ENCODE data around the gene ZNF547. TPM values are rescaled to one million over a fixed set of nuclear protein-coding genes. Genes with fewer than 3 reads are reported as not detected.

ZNF547 gene
- total and polyA plus RNA-seq, 2 experiments from 2014 or later, result 1.1 to 4.9 TPM

DNA sequence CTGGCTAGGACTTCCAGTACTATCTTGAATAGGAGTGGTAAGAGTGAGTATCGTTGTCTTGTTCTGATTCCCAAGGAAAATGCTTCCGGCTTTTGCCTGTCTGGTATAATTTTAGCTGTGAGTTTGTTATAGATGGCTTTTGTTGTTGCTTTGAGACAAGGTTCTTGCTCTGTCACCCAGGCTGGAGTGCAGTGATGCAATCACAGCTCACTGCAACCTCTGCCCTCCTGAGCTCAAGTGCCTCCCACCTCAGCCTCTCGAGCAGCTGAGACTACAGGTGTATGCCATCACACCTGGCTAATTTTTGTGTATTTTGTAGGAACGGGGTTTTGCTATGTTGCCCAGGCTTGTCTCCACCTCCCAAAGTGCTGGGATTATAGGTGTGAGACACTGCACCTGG is 49.2 kb upstream of the ZNF547 start:
- H3K9me2 ChIP-seq (ENCODE audit: insufficient read depth), result no peaks in the 10 kb centered on the region
- H3K4me2 ChIP-seq, result no peak overlapping the region
- no peaks in the 10 kb centered on the region for H3K36me3 ChIP-seq (ENCODE audit: insufficient read depth)
- TF ChIP-seq ZNF114 (CRISPR knock-in tag; IDR thresholded peaks at IDR 0.05) (no peak), EZH2 (IDR thresholded peaks at IDR 0.05; ENCODE audit: low read depth, unreplicated experiment) (no peak), JUNB (IDR thresholded peaks at IDR 0.05; ENCODE audit: unreplicated experiment) (no peak), POLR2AphosphoS5 (IDR thresholded peaks at IDR 0.05; ENCODE audit: low read depth) (no peak), CREB1 (CRISPR knock-in tag; IDR thresholded peaks at IDR 0.05; ENCODE audit: low read depth) (no peak), STAT1 (IDR thresholded peaks at IDR 0.05; ENCODE audit: unreplicated experiment) (no peak), NANOG (IDR thresholded peaks at IDR 0.05; ENCODE audit: borderline replicate concordance) (no peak), ZNF331 (CRISPR knock-in tag; IDR thresholded peaks at IDR 0.05; ENCODE audit: low read depth) (no peak)
- TF ChIP-seq, protein P1, sequence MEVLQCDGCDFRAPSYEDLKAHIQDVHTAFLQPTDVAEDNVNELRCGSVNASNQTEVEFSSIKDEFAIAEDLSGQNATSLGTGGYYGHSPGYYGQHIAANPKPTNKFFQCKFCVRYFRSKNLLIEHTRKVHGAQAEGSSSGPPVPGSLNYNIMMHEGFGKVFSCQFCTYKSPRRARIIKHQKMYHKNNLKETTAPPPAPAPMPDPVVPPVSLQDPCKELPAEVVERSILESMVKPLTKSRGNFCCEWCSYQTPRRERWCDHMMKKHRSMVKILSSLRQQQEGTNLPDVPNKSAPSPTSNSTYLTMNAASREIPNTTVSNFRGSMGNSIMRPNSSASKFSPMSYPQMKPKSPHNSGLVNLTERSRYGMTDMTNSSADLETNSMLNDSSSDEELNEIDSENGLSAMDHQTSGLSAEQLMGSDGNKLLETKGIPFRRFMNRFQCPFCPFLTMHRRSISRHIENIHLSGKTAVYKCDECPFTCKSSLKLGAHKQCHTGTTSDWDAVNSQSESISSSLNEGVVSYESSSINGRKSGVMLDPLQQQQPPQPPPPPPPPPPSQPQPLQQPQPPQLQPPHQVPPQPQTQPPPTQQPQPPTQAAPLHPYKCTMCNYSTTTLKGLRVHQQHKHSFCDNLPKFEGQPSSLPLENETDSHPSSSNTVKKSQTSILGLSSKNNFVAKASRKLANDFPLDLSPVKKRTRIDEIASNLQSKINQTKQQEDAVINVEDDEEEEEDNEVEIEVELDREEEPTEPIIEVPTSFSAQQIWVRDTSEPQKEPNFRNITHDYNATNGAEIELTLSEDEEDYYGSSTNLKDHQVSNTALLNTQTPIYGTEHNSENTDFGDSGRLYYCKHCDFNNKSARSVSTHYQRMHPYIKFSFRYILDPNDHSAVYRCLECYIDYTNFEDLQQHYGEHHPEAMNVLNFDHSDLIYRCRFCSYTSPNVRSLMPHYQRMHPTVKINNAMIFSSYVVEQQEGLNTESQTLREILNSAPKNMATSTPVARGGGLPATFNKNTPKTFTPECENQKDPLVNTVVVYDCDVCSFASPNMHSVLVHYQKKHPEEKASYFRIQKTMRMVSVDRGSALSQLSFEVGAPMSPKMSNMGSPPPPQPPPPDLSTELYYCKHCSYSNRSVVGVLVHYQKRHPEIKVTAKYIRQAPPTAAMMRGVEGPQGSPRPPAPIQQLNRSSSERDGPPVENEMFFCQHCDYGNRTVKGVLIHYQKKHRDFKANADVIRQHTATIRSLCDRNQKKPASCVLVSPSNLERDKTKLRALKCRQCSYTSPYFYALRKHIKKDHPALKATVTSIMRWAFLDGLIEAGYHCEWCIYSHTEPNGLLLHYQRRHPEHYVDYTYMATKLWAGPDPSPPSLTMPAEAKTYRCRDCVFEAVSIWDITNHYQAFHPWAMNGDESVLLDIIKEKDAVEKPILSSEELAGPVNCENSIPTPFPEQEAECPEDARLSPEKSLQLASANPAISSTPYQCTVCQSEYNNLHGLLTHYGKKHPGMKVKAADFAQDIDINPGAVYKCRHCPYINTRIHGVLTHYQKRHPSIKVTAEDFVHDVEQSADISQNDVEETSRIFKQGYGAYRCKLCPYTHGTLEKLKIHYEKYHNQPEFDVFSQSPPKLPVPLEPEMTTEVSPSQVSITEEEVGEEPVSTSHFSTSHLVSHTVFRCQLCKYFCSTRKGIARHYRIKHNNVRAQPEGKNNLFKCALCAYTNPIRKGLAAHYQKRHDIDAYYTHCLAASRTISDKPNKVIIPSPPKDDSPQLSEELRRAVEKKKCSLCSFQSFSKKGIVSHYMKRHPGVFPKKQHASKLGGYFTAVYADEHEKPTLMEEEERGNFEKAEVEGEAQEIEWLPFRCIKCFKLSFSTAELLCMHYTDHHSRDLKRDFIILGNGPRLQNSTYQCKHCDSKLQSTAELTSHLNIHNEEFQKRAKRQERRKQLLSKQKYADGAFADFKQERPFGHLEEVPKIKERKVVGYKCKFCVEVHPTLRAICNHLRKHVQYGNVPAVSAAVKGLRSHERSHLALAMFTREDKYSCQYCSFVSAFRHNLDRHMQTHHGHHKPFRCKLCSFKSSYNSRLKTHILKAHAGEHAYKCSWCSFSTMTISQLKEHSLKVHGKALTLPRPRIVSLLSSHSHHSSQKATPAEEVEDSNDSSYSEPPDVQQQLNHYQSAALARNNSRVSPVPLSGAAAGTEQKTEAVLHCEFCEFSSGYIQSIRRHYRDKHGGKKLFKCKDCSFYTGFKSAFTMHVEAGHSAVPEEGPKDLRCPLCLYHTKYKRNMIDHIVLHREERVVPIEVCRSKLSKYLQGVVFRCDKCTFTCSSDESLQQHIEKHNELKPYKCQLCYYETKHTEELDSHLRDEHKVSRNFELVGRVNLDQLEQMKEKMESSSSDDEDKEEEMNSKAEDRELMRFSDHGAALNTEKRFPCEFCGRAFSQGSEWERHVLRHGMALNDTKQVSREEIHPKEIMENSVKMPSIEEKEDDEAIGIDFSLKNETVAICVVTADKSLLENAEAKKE (CRISPR knock-in tag; IDR thresholded peaks at IDR 0.05), result no peak
- TF ChIP-seq, protein P2, sequence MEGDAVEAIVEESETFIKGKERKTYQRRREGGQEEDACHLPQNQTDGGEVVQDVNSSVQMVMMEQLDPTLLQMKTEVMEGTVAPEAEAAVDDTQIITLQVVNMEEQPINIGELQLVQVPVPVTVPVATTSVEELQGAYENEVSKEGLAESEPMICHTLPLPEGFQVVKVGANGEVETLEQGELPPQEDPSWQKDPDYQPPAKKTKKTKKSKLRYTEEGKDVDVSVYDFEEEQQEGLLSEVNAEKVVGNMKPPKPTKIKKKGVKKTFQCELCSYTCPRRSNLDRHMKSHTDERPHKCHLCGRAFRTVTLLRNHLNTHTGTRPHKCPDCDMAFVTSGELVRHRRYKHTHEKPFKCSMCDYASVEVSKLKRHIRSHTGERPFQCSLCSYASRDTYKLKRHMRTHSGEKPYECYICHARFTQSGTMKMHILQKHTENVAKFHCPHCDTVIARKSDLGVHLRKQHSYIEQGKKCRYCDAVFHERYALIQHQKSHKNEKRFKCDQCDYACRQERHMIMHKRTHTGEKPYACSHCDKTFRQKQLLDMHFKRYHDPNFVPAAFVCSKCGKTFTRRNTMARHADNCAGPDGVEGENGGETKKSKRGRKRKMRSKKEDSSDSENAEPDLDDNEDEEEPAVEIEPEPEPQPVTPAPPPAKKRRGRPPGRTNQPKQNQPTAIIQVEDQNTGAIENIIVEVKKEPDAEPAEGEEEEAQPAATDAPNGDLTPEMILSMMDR (conservative IDR thresholded peaks at IDR 0.05; ENCODE audit: low read depth in 2 of 2), result no peak
- TF ChIP-seq, protein P3, sequence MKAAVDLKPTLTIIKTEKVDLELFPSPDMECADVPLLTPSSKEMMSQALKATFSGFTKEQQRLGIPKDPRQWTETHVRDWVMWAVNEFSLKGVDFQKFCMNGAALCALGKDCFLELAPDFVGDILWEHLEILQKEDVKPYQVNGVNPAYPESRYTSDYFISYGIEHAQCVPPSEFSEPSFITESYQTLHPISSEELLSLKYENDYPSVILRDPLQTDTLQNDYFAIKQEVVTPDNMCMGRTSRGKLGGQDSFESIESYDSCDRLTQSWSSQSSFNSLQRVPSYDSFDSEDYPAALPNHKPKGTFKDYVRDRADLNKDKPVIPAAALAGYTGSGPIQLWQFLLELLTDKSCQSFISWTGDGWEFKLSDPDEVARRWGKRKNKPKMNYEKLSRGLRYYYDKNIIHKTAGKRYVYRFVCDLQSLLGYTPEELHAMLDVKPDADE (IDR thresholded peaks at IDR 0.05), result no peak
- Mint-ChIP-seq H3K27me3 (ENCODE audit: insufficient read depth, low read depth, poor library complexity) (peaks cover 12% of the 10 kb centered on the region), H3K27ac (no peak overlapping the region), H3K9me3 (no peaks in the 10 kb centered on the region), H3K36me3 (ENCODE audit: low read depth) (no peaks in the 10 kb centered on the region), H3K4me1 (peaks cover 7% of the 10 kb centered on the region; the same call in 2 of the 3 replicates), H3K4me3 (no peak overlapping the region)
- H3K27me3 ChIP-seq (ENCODE audit: insufficient read depth), result peaks cover 47% of the 10 kb centered on the region
- H3K27ac ChIP-seq (ENCODE audit: low read depth), result no peak overlapping the region
- no peaks in the 10 kb centered on the region for H3K4me1 ChIP-seq (ENCODE audit: insufficient read depth)
- no peak overlapping the region for H3K4me3 ChIP-seq
- no peaks in the 10 kb centered on the region for H4K20me1 ChIP-seq (replicated peaks; ENCODE audit: insufficient read depth)
- ATAC-seq (no peak), DNase-seq (ENCODE audit: low spot score) (no peak)
- no peaks in the 10 kb centered on the region for H3K79me2 ChIP-seq (replicated peaks; ENCODE audit: insufficient read depth)
- H3F3A ChIP-seq (replicated peaks; ENCODE audit: low read depth), result peaks cover 7% of the 10 kb centered on the region; the same call in 1 of the 2 replicates
- H2AFZ ChIP-seq, result no peak overlapping the region

Data from GM23338 (cell line).